Stimulated activated CD4-positive, alpha-beta T cell treated with anti-CD3 and anti-CD28 coated beads, Interleukin-2, amount 100 ng/mL, for 24 hours (primary cell): ENCODE results near the gene TYROBP.
"Not testable (repeated sequence)": the region's sequence is repeated elsewhere in the genome, so short reads cannot be mapped to it uniquely, and the experiment has no call there.

Experiments used
- DNase-seq, 2 donors: peaks; one replicate each; pipeline ENCODE4 v3.0.0-alpha.2; 2020

TYROBP gene

DNA sequence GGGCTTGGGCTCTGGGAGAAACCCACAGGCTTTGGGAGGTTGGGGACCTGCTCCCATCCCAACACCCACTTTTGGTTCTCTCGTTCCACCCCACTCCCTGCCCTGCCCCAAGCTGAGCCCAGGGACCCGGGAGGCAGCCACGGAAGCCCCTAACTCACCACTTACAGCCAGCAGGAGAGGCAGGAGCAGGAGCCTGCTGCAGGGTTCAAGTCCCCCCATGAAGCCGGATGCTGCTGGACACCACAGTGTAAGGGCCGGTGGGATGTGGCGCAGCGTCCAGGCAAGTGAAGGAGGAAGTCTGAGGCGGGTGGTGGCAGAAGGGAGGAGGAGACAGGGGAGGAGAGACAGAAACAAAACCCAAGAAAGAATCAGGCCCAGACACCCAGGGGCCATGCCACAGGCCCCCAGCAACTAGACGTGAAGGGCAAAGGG lies at the start of gene TYROBP:
TYROBP (minus strand) TSS at position 286 of the 432 bp plus-strand sequence; CDS start at position 219, 67 bp downstream.
- no peak for DNase-seq

GRCh38 chr19:35957411-35957810 lies 49.3 kb upstream of the TYROBP start:
- not testable (repeated sequence) for DNase-seq

GRCh38 chr19:35955881-35956634 lies 48.0 kb upstream of the TYROBP start:
- no peak for DNase-seq

- DNase-seq: no peak
These were observed 41.0 kb upstream of the TYROBP start for GRCh38 chr19:35949131-35949530.

DNA sequence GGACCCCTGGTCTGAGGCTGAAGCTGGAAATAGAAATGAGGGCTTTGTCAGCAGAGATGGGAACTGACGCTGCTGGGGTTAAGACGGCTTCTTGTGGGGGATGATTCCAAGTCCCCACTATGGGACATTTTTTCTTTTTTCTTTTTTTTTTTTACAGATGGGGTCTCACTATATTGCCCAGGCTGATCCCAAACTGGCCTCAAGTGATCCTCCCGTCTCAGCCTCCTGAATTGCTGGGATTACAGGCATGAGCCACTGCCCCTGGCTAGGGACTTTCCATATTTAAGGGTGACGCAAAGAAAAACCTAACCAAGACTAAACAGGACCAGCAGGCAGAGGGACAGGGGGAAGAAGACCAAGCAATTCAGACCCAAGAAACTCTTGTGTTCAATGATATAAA lies 38.1 kb upstream of the TYROBP start:
- DNase-seq: no peak

DNA sequence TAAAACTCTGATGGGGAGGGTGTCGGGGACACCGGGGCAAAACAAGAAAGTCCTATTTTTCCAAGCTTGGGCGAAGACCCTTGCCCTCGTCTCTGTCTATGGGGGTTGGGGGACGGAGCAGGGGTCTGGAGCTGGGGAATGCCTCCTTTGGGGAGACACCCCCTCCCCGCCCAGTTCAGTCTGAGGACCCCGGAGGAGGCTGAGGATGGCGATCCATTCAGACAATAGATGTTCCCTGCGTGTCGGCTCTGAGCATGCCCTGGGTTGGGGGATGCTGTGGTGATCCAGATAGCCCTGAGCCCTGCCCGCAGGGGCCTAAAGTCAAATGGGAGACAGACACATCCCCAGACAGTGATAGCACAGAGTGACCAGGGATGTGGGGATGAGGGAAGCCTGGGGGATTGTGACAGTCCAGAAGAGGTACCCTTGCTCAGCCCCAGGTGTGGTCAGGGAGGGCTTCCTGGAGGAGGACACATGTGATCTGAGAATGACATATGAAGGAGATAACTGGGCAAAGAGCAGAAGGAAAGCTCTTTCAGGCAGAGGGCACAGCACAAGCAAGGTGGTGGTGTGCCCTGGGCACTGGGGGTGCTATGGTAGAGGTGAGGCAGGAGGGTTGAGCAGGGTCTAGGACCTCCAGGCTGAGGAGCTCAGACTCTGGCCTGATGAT lies 37.2 kb upstream of the TYROBP start:
- DNase-seq: no peak

DNA sequence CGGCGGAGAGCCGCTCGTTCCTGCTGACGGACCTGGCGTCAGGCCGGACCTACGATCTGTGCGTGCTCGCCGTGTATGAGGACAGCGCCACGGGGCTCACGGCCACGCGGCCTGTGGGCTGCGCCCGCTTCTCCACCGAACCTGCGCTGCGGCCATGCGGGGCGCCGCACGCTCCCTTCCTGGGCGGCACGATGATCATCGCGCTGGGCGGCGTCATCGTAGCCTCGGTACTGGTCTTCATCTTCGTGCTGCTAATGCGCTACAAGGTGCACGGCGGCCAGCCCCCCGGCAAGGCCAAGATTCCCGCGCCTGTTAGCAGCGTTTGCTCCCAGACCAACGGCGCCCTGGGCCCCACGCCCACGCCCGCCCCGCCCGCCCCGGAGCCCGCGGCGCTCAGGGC lies 36.5 kb upstream of the TYROBP start:
- DNase-seq: no peak

GRCh38 chr19:35943321-35944301 lies 35.5 kb upstream of the TYROBP start:
- no peak for DNase-seq

DNA sequence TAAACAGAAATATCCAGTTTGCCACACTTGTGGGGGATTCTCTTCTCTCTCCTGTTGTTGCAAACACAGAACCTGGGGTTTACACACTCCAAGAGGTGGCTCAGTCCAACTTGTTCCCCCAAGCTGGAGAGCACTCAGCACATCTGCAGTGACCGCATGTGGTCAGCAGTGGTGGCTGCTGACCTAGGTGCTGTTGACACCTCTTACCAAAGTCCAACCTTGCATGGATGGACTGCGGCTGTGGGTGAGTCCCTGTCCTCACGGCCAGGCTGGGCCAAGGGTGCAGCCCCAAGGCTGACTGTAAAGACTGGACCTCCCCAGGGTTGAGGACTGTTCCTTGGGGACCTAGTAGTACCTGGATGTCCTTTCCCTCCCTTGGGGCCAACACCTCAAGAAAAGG lies 34.1 kb upstream of the TYROBP start:
- DNase-seq: no peak

DNA sequence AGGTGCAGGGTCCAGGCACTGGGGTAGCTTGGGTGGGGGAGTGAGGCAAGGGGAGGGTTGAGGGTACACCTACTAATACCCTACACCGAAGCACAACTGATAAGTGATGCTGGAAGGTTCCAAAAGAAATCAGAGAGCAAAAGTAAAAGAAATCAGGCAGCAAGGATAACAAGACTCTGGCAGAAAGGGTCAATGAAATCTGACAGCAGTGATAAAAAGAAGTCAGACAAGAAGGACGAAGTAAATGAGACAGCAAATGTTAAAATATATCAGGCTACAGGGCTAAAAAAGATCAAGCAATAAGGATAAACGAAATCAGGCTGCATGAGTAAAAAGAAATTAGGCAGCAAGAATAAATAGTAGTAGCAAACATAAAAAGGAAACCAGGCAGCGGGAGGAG lies 32.7 kb upstream of the TYROBP start:
- no peak for DNase-seq

DNA sequence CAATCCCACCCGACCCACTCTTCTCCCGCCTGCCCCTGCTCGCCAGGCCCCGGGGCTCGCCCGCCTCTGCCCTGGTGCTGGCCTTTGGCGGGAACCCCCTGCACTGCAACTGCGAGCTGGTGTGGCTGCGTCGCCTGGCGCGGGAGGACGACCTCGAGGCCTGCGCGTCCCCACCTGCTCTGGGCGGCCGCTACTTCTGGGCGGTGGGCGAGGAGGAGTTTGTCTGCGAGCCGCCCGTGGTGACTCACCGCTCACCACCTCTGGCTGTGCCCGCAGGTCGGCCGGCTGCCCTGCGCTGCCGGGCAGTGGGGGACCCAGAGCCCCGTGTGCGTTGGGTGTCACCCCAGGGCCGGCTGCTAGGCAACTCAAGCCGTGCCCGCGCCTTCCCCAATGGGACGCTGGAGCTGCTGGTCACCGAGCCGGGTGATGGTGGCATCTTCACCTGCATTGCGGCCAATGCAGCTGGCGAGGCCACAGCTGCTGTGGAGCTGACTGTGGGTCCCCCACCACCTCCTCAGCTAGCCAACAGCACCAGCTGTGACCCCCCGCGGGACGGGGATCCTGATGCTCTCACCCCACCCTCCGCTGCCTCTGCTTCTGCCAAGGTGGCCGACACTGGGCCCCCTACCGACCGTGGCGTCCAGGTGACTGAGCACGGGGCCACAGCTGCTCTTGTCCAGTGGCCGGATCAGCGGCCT lies 32.1 kb upstream of the TYROBP start:
- DNase-seq: no peak

GRCh38 chr19:35939307-35940077 lies 31.4 kb upstream of the TYROBP start:
- DNase-seq: no peak

GRCh38 chr19:35938282-35939224 lies 30.5 kb upstream of the TYROBP start:
- DNase-seq: no peak

GRCh38 chr19:35937345-35938281 lies 29.5 kb upstream of the TYROBP start:
- DNase-seq: no peak

- no peak for DNase-seq
These were observed 28.7 kb upstream of the TYROBP start for GRCh38 chr19:35936738-35937268.

GRCh38 chr19:35935911-35936737 lies 28.0 kb upstream of the TYROBP start, which contains the start of gene LRFN3:
Gene LRFN3, plus strand, starts transcription at chr19:35936374. Its CDS starts 3,052 bp downstream, at chr19:35939426.
- peak; percentile 62 to 78 for DNase-seq

- DNase-seq: no peak
These were observed 24.3 kb upstream of the TYROBP start for GRCh38 chr19:35932291-35932936.

- DNase-seq: no peak
These were observed 23.7 kb upstream of the TYROBP start for GRCh38 chr19:35931874-35932202.
